IMR-90 (cell line): ENCODE data around the gene IFI44. TPM values are rescaled to one million over a fixed set of nuclear protein-coding genes. Genes with fewer than 3 reads are reported as not detected.

Source experiments
- ATAC-seq: fragments of 200-7000 bp; cut with Tn5 transposase; 2 replicates; pipeline ENCODE4 v1.9.1; 2020; ENCODE audit warnings: low read depth, mild to moderate bottlenecking, moderate library complexity
- BruUV-seq: library from RNA; stranded (reverse); fragments of 400-500 nt; replicated peaks from 2 replicates; lab custom pipeline; 2021; lab: Mats Ljungman, UMichigan
- CTCF ChIA-PET: fragments of 300-600 bp; formaldehyde crosslinking; extraction: SDS; loops from one replicate; lab custom pipeline; 2021; ENCODE audit warnings: antibody characterized with exemption; lab: Yijun Ruan, JAX
- POLR2A ChIA-PET: fragments of 300-600 bp; sonication (Branson Sonifier 250); formaldehyde crosslinking; loops from one replicate; lab custom pipeline; 2022; ENCODE audit warnings: antibody characterized with exemption; ENCODE audit not compliant: unreplicated experiment; lab: Charles Lee
- DNase-seq: peaks from one replicate; pipeline ENCODE4 v3.0.0; 2013
- H2AFZ ChIP-seq: replicated peaks from 2 replicates; pipeline ENCODE3; 2013; ENCODE audit warnings: low read length, mild to moderate bottlenecking; ENCODE audit not compliant: poor library complexity
- H2AK5ac ChIP-seq: 2 replicates; pipeline ENCODE4 v1.6.1; 2013; ENCODE audit warnings: low read depth, low read length, inconsistent platforms
- H2AK9ac ChIP-seq: replicated peaks from 2 replicates; pipeline ENCODE3; 2013; ENCODE audit warnings: mild to moderate bottlenecking, low read depth, low read length, moderate library complexity; ENCODE audit not compliant: poor library complexity
- H2BK120ac ChIP-seq: 2 replicates; pipeline ENCODE4 v1.6.1; 2013; ENCODE audit warnings: low read depth, low read length, inconsistent platforms
- H2BK15ac ChIP-seq: 3 replicates; pipeline ENCODE4 v1.6.1; 2013; ENCODE audit warnings: low read depth, low read length, inconsistent platforms
- H2BK20ac ChIP-seq: 2 replicates; pipeline ENCODE4 v1.6.1; 2013; ENCODE audit warnings: low read depth, mild to moderate bottlenecking, inconsistent platforms, low read length, moderate library complexity
- H2BK5ac ChIP-seq: 2 replicates; pipeline ENCODE4 v1.6.1; 2013; ENCODE audit warnings: mild to moderate bottlenecking, low read depth, low read length, inconsistent platforms; ENCODE audit not compliant: poor library complexity, severe bottlenecking
- H3K14ac ChIP-seq: replicated peaks from 2 replicates; pipeline ENCODE4 v1.6.1; 2013; ENCODE audit warnings: low read depth, low read length, inconsistent platforms
- H3K18ac ChIP-seq: 2 replicates; pipeline ENCODE4 v1.6.1; 2013; ENCODE audit warnings: low read depth, low read length, control low read depth
- H3K23ac ChIP-seq: 2 replicates; pipeline ENCODE4 v1.6.1; 2013; ENCODE audit warnings: low read depth, low read length, inconsistent platforms
- H3K27ac ChIP-seq: 2 replicates; pipeline ENCODE4 v1.5.1; 2013; ENCODE audit warnings: mild to moderate bottlenecking, control low read depth, low read length; ENCODE audit not compliant: insufficient read depth
- H3K27me3 ChIP-seq: 2 replicates; pipeline ENCODE4 v1.6.1; 2013; ENCODE audit warnings: low read length; ENCODE audit not compliant: control insufficient read depth, insufficient read depth
- H3K36me3 ChIP-seq: 2 replicates; pipeline ENCODE4 v1.6.1; 2013; ENCODE audit warnings: low read length, mixed read lengths; ENCODE audit not compliant: control insufficient read depth, insufficient read depth
- H3K4ac ChIP-seq: 2 replicates; pipeline ENCODE4 v1.6.1; 2013; ENCODE audit warnings: low read depth, low read length, inconsistent platforms
- H3K4me1 ChIP-seq: 2 replicates; pipeline ENCODE4 v1.6.1; 2013; ENCODE audit warnings: low read length, mixed read lengths; ENCODE audit not compliant: control insufficient read depth, insufficient read depth
- H3K4me2 ChIP-seq: 2 replicates; pipeline ENCODE4 v1.6.1; 2013; ENCODE audit warnings: low read depth, mild to moderate bottlenecking, control low read depth, low read length, moderate library complexity
- H3K4me3 ChIP-seq: 2 replicates; pipeline ENCODE4 v1.5.1; 2013; ENCODE audit warnings: low read depth, mild to moderate bottlenecking, control low read depth, low read length, moderate library complexity; ENCODE audit not compliant: insufficient read depth
- H3K56ac ChIP-seq: 2 replicates; pipeline ENCODE4 v1.6.1; 2013; ENCODE audit warnings: low read length, inconsistent platforms; ENCODE audit not compliant: insufficient read depth; ENCODE audit errors: extremely low read depth
- H3K79me1 ChIP-seq, 2 experiments: 2 replicates each; pipeline ENCODE4 v1.6.1; 2013; ENCODE audit warnings: low read length in 2 of 2, inconsistent platforms in 1 of 2, low read depth in 1 of 2
- H3K9ac ChIP-seq: 2 replicates; pipeline ENCODE4 v1.6.1; 2013; ENCODE audit warnings: low read depth, low read length, control low read depth
- H3K9me1 ChIP-seq: 2 replicates; pipeline ENCODE4 v1.6.1; 2013; ENCODE audit warnings: low read length, inconsistent platforms; ENCODE audit not compliant: insufficient read depth
- H3K9me3 ChIP-seq: 2 replicates; pipeline ENCODE4 v1.6.1; 2013; ENCODE audit warnings: low read length; ENCODE audit not compliant: control insufficient read depth, insufficient read depth
- H4K20me1 ChIP-seq: 2 replicates; pipeline ENCODE4 v1.6.1; 2013; ENCODE audit warnings: low read length, inconsistent platforms; ENCODE audit not compliant: insufficient read depth
- H4K5ac ChIP-seq: 2 replicates; pipeline ENCODE4 v1.6.1; 2013; ENCODE audit warnings: mild to moderate bottlenecking, low read depth, low read length, control low read depth
- H4K8ac ChIP-seq, 2 experiments: 2 replicates each; pipeline ENCODE4 v1.6.1; 2013; ENCODE audit warnings: low read depth in 2 of 2, low read length in 2 of 2, control low read depth in 1 of 2, inconsistent platforms in 1 of 2
- H4K91ac ChIP-seq: 2 replicates; pipeline ENCODE4 v1.6.1; 2013; ENCODE audit warnings: low read depth, low read length, inconsistent platforms; ENCODE audit not compliant: insufficient read depth
- CEBPB ChIP-seq: IDR thresholded peaks from 2 replicates; pipeline ENCODE4 v1.6.1; 2012; ENCODE audit warnings: low read depth, low read length, improper control_type of control experiment
- CHD1 ChIP-seq: IDR thresholded peaks from 2 replicates; pipeline ENCODE4 v1.6.1; 2012; ENCODE audit warnings: low read depth, low read length, improper control_type of control experiment
- CTCF ChIP-seq: conservative IDR thresholded peaks from 2 replicates; pipeline ENCODE4 v1.5.1; 2012; ENCODE audit warnings: mild to moderate bottlenecking, low read depth, low read length, improper control_type of control experiment
- ELK1 ChIP-seq: fragments of 150-350 bp; IDR thresholded peaks from 2 replicates; pipeline ENCODE4 v1.6.1; 2016; ENCODE audit warnings: low read depth, mild to moderate bottlenecking, low read length, moderate library complexity, borderline replicate concordance
- MAFK ChIP-seq: IDR thresholded peaks from 2 replicates; pipeline ENCODE4 v1.6.1; 2012; ENCODE audit warnings: low read depth, low read length, improper control_type of control experiment
- MAZ ChIP-seq: IDR thresholded peaks from 2 replicates; pipeline ENCODE4 v1.6.1; 2012; ENCODE audit warnings: low read depth, mild to moderate bottlenecking, low read length, improper control_type of control experiment, moderate library complexity, borderline replicate concordance
- POLR2A ChIP-seq: IDR thresholded peaks from 2 replicates; pipeline ENCODE4 v1.6.1; 2012; ENCODE audit warnings: mild to moderate bottlenecking, low read depth, low read length
- RAD21 ChIP-seq: IDR thresholded peaks from 2 replicates; pipeline ENCODE4 v1.6.1; 2012; ENCODE audit warnings: low read length, improper control_type of control experiment
- RCOR1 ChIP-seq: IDR thresholded peaks from 2 replicates; pipeline ENCODE4 v1.6.1; 2012; ENCODE audit warnings: mild to moderate bottlenecking, low read length, improper control_type of control experiment; ENCODE audit not compliant: insufficient replicate concordance
- RFX5 ChIP-seq: IDR thresholded peaks from 2 replicates; pipeline ENCODE4 v1.8.0; 2012; ENCODE audit warnings: low read depth, mild to moderate bottlenecking, low read length, moderate library complexity
- SMC3 ChIP-seq: fragments of 150-350 bp; IDR thresholded peaks from 2 replicates; pipeline ENCODE4 v1.6.1; 2016; ENCODE audit warnings: low read depth, mild to moderate bottlenecking, antibody characterized with exemption, low read length, moderate library complexity
- USF2 ChIP-seq: fragments of 150-350 bp; IDR thresholded peaks from 2 replicates; pipeline ENCODE4 v1.6.1; 2017; ENCODE audit warnings: mild to moderate bottlenecking, antibody characterized with exemption, low read length, low read depth
- WGBS, 2 experiments: methylation state at CpG; one replicate each; pipeline versions ENCODE4 v1.1.5 to v1.1.7; 2013; ENCODE audit warnings: missing lambda C conversion rate in 2 of 2; ENCODE audit not compliant: insufficient read length in 1 of 2; ENCODE audit errors: extremely low coverage in 2 of 2; 5-methylcytosine and 5-hydroxymethylcytosine counted together
- dilution Hi-C: fragments of 300-500 bp; cut with HindIII; formaldehyde crosslinking; loops from one replicate; pipeline ENCODE4 v1.14.3; 2018; ENCODE audit warnings: low sequenced_read_pairs; ENCODE audit not compliant: unreplicated experiment
- in situ Hi-C: fragments of 300-500 bp; cut with MboI; formaldehyde crosslinking; loops from 3 replicates; pipeline ENCODE4 v1.14.3; 2019; ENCODE audit warnings: low sequenced_read_pairs, inconsistent platforms, mixed read lengths
- intact Hi-C: fragments of 100-400 bp; cut with micrococcal nuclease; formaldehyde crosslinking; loops from 2 replicates; pipeline ENCODE4 v1.10.0; 2022
- polyA plus RNA-seq, 3 experiments: library from polyadenylated mRNA; depleted of rRNA; stranded (reverse); fragments of >200 nt; gene quantifications; 2 replicates each; pipeline ENCODE4 v1.2.3, GENCODE V29; 2012; ENCODE audit warnings: low replicate concordance in 1 of 3
- total RNA-seq: library from RNA; depleted of rRNA; stranded (reverse); fragments of >200 nt; gene quantifications from 2 replicates; pipeline ENCODE4 v1.2.3, GENCODE V29; 2012

IFI44 gene
- total and polyA plus RNA-seq, 2 of the 4 experiments (the other 2 are of a cell fraction), result 2.2 to 2.7 TPM

- Histone ChIP-seq H3K14ac (no peak overlapping the region), H3K4me1 (no peaks in the 10 kb centered on the region), H3K27ac (no peak overlapping the region), H2AK9ac (no peak overlapping the region), H2AFZ (no peak overlapping the region), H3K9me3 (no peaks in the 10 kb centered on the region), H3K27me3 (no peaks in the 10 kb centered on the region), H2AK5ac (no peak overlapping the region), H3K4me3 (no peak overlapping the region), H4K8ac (no peak overlapping the region), H4K5ac (no peak overlapping the region), H3K9ac (no peak overlapping the region), H3K79me1 (no peaks in the 10 kb centered on the region), H2BK15ac (no peak overlapping the region), H3K18ac (no peak overlapping the region), H3K4me2 (no peak overlapping the region), H4K91ac (no peak overlapping the region), H2BK5ac (no peak overlapping the region), H2BK120ac (no peak overlapping the region), H3K23ac (no peak overlapping the region), H3K9me1 (no peaks in the 10 kb centered on the region), H3K36me3 (no peaks in the 10 kb centered on the region), H3K56ac (no peak overlapping the region), H3K4ac (no peak overlapping the region), H4K20me1 (no peaks in the 10 kb centered on the region), H2BK20ac (no peak overlapping the region)
- no peak for TF ChIP-seq CEBPB
- TF ChIP-seq MAZ, result no peak
- no peak for TF ChIP-seq CTCF
- TF ChIP-seq MAFK, result no peak
- TF ChIP-seq USF2, result no peak
- no peak for TF ChIP-seq RFX5
- no peak for TF ChIP-seq RAD21
- TF ChIP-seq ELK1, result no peak
- TF ChIP-seq RCOR1, result no peak
- no peak for TF ChIP-seq CHD1
- no peak for TF ChIP-seq SMC3
- TF ChIP-seq POLR2A, result no peak
- POLR2A ChIA-PET, result no interaction called here
- in situ Hi-C loops, result no loop called here
- DNase-seq, result no peak
- no peak for ATAC-seq
- no CpG with 5 or more reads among the region's 2 CpGs for WGBS, 2 experiments
- BruUV-seq, result no TSS peak
- CTCF ChIA-PET, result interaction anchor here (1.9 kb wide), 1 partner anchor 66 kb away, joined by 8 read pairs; no protein-coding TSS in a partner anchor
- intact Hi-C loops, result no loop called here
- dilution Hi-C loops, result no loop called here
These were observed 33.4 kb downstream of the IFI44 start for GRCh38 chr1:78683079-78683478.
